Activated CD8-positive, alpha-beta memory T cell treated with anti-CD3 and anti-CD28 coated beads, Interleukin-2, amount 50 U/mL, for 24 hours (primary cell): ENCODE data around the gene ZNF358.
"Not testable (repeated sequence)": the region's sequence is repeated elsewhere in the genome, so short reads cannot be mapped to it uniquely, and the experiment has no call there.

Experiments
- DNase-seq: peaks from one replicate; pipeline ENCODE4 v3.0.0-alpha.2; 2020; ENCODE audit errors: extremely low read depth

Gene ZNF358

GRCh38 chr19:7535998-7536695, 20.2 kb downstream of the ZNF358 start:
- DNase-seq = no peak

- DNase-seq = not testable (repeated sequence)
These were observed 23.1 kb downstream of the ZNF358 start for GRCh38 chr19:7538990-7539389.

GRCh38 chr19:7539827-7540425, 24.0 kb downstream of the ZNF358 start:
- no peak for DNase-seq

- no peak for DNase-seq
These were observed 25.0 kb downstream of the ZNF358 start for GRCh38 chr19:7540761-7541474.

- no peak for DNase-seq
These were observed 25.5 kb downstream of the ZNF358 start for GRCh38 chr19:7541475-7541824.

GRCh38 chr19:7541828-7542443, 26.0 kb downstream of the ZNF358 start:
- DNase-seq = no peak

- DNase-seq = no peak
These were observed 26.8 kb downstream of the ZNF358 start for GRCh38 chr19:7542556-7543348.

- DNase-seq = no peak
These were observed 28.7 kb downstream of the ZNF358 start for GRCh38 chr19:7544626-7545025.

- no peak for DNase-seq
These were observed 29.4 kb downstream of the ZNF358 start for GRCh38 chr19:7545300-7545699.

- no peak for DNase-seq
These were observed 30.0 kb downstream of the ZNF358 start for GRCh38 chr19:7545904-7546303.

- no peak for DNase-seq
These were observed 31.3 kb downstream of the ZNF358 start for GRCh38 chr19:7547159-7547558.

GRCh38 chr19:7549429-7550148, 33.7 kb downstream of the ZNF358 start:
- no peak for DNase-seq

- no peak for DNase-seq
These were observed 34.4 kb downstream of the ZNF358 start for GRCh38 chr19:7550169-7550770.

GRCh38 chr19:7550987-7551761, 35.3 kb downstream of the ZNF358 start:
- no peak for DNase-seq

- DNase-seq = no peak
These were observed 36.9 kb downstream of the ZNF358 start for GRCh38 chr19:7552781-7553180.

- no peak for DNase-seq
These were observed 38.7 kb downstream of the ZNF358 start for GRCh38 chr19:7554565-7554964.

- DNase-seq = no peak
These were observed 39.3 kb downstream of the ZNF358 start for GRCh38 chr19:7554990-7555864.

GRCh38 chr19:7556696-7557315, 40.9 kb downstream of the ZNF358 start:
- no peak for DNase-seq

- DNase-seq = no peak
These were observed 42.8 kb downstream of the ZNF358 start for GRCh38 chr19:7558667-7559066.
